HepG2 (cell line): Measurements from ENCODE around the gene RBX1. TPM values are rescaled to one million over a fixed set of nuclear protein-coding genes. Genes with fewer than 3 reads are reported as not detected.

Experiments
- KDM6A ChIP-seq: IDR thresholded peaks from 2 replicates; pipeline ENCODE4 v1.6.1; 2016; ENCODE audit warnings: low read depth
- MED1 ChIP-seq: sonication (generic); formaldehyde crosslinking; IDR thresholded peaks from 2 replicates; pipeline ENCODE4 v1.4.0; 2020; ENCODE audit warnings: missing genetic modification reagents
- MXI1 ChIP-seq: IDR thresholded peaks from 3 replicates; pipeline ENCODE4 v1.6.1; 2012; ENCODE audit warnings: low read depth, low read length, inconsistent platforms, borderline replicate concordance
- SP140L ChIP-seq: sonication (generic); formaldehyde crosslinking; IDR thresholded peaks from 2 replicates; pipeline ENCODE4 v1.4.0; 2020; ENCODE audit warnings: missing genetic modification reagents, borderline replicate concordance
- TARDBP ChIP-seq: sonication (generic); formaldehyde crosslinking; IDR thresholded peaks from 2 replicates; pipeline ENCODE4 v1.8.0; 2022; ENCODE audit warnings: mild to moderate bottlenecking, missing genetic modification reagents
- TCF12 ChIP-seq, 2 experiments: fragments of 450-650 bp in 1 of 2; sonication (generic) in 1 of 2; formaldehyde crosslinking in 1 of 2; IDR thresholded peaks; 2 replicates each; pipeline versions ENCODE4 v1.6.1 to v1.8.0; 2017 to 2022; ENCODE audit warnings: antibody characterized with exemption in 1 of 2, mild to moderate bottlenecking in 1 of 2, missing genetic modification reagents in 1 of 2, moderate library complexity in 1 of 2
- ZNF10 ChIP-seq: sonication (generic); formaldehyde crosslinking; IDR thresholded peaks from 2 replicates; pipeline ENCODE4 v1.4.0; 2020; ENCODE audit warnings: mild to moderate bottlenecking, low read depth, missing genetic modification reagents, borderline replicate concordance
- ZNF33A ChIP-seq: sonication (generic); formaldehyde crosslinking; IDR thresholded peaks from 2 replicates; pipeline ENCODE4 v1.5.1; 2020; ENCODE audit warnings: missing genetic modification reagents, mild to moderate bottlenecking, moderate library complexity, borderline replicate concordance
- ZNF33B ChIP-seq: sonication (generic); formaldehyde crosslinking; IDR thresholded peaks from 2 replicates; pipeline ENCODE4 v1.5.1; 2020; ENCODE audit warnings: mild to moderate bottlenecking, missing genetic modification reagents
- ZNF564 ChIP-seq: sonication (generic); formaldehyde crosslinking; IDR thresholded peaks from 2 replicates; pipeline ENCODE4 v1.8.1; 2023; ENCODE audit warnings: mild to moderate bottlenecking, missing genetic modification reagents
- polyA plus RNA-seq, 8 experiments: library from polyadenylated mRNA; depleted of rRNA in 3 of 8; stranded (reverse) in 7 of 8; unstranded in 1 of 8; fragments of >200 nt; fragmentation: Illumina TruSeq in 4 of 8; extraction: Trizol in 4 of 8; gene quantifications; 2 replicates each; pipeline versions ENCODE4 v1.2.1 to v1.2.3, GENCODE V29; 2011 to 2016; ENCODE audit warnings: low read depth in 4 of 8, missing spikeins in 1 of 8, mixed read lengths in 1 of 8; ENCODE audit not compliant: insufficient read depth in 1 of 8
- total RNA-seq, 5 experiments: library from RNA; depleted of rRNA; stranded (reverse); fragments of >200 nt; fragmentation: Illumina TruSeq; extraction: Trizol; gene quantifications; 2 replicates each; pipeline ENCODE4 v1.2.3, GENCODE V29; 2016; ENCODE audit warnings: low read depth in 1 of 5
- TF ChIP-seq, protein P1 (sequence below): sonication (generic); formaldehyde crosslinking; IDR thresholded peaks from 2 replicates; pipeline ENCODE4 v1.5.1; 2020; ENCODE audit warnings: mild to moderate bottlenecking, missing genetic modification reagents
- TF ChIP-seq, protein P2 (sequence below): sonication (generic); formaldehyde crosslinking; IDR thresholded peaks from 2 replicates; pipeline ENCODE4 v1.5.0; 2020; ENCODE audit warnings: mild to moderate bottlenecking, low read depth, missing genetic modification reagents, borderline replicate concordance
- TF ChIP-seq, protein P3 (sequence below): IDR thresholded peaks from 2 replicates; pipeline ENCODE4 v1.6.1; 2016; ENCODE audit warnings: control low read depth
- TF ChIP-seq, protein P4 (sequence below): IDR thresholded peaks from 2 replicates; pipeline ENCODE4 v1.6.1; 2018; ENCODE audit warnings: missing genetic modification reagents, mild to moderate bottlenecking, missing compliant biosample characterization
- TF ChIP-seq, protein P5 (sequence below): sonication (generic); formaldehyde crosslinking; conservative IDR thresholded peaks from 2 replicates; pipeline ENCODE4 v1.4.0; 2020; ENCODE audit warnings: missing genetic modification reagents

Gene RBX1
- total and polyA plus RNA-seq, 2 of the 13 experiments (the other 11 are each of a cell fraction or from before 2014, with no cell fraction given) = 84.9 to 90.2 TPM

DNA sequence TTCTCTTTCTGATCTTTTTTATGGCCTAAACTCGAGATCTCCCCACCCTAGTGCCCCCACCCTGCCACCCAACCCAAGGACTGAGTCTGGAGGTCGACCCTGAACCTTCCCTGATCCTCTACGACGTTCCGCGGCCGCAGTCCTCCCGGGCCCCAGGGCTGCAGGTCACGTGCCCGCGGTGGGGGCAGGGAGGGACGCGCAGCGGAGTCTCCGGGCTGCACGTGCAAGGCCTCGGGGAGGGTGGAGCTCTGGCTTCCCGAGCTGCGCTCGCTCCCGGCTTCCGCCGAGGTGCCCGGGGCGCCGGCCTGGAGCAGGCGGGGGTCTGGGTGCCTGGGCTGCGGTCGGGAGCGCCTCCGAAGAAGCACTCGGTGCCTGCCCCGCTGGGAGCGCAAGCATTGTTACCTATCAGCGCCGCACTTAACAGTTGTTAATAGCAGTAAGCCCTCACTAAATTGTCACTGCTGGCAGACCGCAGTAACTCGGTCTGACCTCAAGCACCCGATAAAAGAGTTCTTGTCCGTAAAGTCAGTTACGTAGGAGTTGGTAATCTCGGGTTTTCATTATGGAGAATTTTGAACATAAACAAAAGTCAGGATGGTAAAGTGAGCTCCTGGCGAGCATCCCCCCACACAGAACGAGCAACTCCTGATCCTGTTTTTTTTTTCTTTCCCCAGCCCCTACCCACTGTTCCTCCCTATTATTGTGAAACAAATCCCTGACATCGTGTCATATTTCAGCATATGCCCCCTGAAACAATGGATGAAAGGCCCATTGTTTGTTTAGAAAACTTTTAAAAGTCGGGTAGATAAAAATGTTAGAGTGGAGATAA, 71.5 kb downstream of the RBX1 start (continued):
- TF ChIP-seq, protein P1, sequence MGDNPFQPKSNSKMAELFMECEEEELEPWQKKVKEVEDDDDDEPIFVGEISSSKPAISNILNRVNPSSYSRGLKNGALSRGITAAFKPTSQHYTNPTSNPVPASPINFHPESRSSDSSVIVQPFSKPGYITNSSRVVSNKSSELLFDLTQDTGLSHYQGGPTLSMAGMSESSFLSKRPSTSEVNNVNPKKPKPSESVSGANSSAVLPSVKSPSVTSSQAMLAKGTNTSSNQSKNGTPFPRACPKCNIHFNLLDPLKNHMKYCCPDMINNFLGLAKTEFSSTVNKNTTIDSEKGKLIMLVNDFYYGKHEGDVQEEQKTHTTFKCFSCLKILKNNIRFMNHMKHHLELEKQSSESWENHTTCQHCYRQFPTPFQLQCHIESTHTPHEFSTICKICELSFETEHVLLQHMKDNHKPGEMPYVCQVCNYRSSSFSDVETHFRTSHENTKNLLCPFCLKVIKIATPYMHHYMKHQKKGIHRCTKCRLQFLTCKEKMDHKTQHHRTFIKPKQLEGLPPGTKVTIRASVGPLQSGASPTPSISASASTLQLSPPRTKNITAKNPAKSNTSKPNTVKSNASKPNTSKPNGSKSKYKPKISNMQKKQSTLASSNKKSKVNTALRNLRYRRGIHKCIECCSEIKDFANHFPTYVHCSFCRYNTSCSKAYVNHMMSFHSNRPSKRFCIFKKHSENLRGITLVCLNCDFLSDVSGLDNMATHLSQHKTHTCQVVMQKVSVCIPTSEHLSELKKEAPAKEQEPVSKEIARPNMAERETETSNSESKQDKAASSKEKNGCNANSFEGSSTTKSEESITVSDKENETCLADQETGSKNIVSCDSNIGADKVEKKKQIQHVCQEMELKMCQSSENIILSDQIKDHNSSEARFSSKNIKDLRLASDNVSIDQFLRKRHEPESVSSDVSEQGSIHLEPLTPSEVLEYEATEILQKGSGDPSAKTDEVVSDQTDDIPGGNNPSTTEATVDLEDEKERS (CRISPR knock-in tag) = no peak
- TF ChIP-seq ZNF33B (CRISPR knock-in tag) = no peak; the same call in 1 of the 2 replicates
- TF ChIP-seq TCF12 (IDR thresholded peaks at IDR 0.05) = no peak
- peak; percentile 69 for TF ChIP-seq TCF12 (CRISPR knock-in tag; IDR thresholded peaks at IDR 0.05)
- TF ChIP-seq TARDBP (CRISPR knock-in tag) = peak; percentile 66
- TF ChIP-seq MXI1 = peak; percentile 43; the same call in 1 of the 3 replicates
- TF ChIP-seq, protein P2, sequence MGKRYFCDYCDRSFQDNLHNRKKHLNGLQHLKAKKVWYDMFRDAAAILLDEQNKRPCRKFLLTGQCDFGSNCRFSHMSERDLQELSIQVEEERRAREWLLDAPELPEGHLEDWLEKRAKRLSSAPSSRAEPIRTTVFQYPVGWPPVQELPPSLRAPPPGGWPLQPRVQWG (CRISPR knock-in tag) = no peak
- TF ChIP-seq, protein P3, sequence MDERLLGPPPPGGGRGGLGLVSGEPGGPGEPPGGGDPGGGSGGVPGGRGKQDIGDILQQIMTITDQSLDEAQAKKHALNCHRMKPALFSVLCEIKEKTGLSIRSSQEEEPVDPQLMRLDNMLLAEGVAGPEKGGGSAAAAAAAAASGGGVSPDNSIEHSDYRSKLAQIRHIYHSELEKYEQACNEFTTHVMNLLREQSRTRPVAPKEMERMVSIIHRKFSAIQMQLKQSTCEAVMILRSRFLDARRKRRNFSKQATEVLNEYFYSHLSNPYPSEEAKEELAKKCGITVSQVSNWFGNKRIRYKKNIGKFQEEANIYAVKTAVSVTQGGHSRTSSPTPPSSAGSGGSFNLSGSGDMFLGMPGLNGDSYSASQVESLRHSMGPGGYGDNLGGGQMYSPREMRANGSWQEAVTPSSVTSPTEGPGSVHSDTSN (CRISPR knock-in tag) = no peak
- TF ChIP-seq, protein P4, sequence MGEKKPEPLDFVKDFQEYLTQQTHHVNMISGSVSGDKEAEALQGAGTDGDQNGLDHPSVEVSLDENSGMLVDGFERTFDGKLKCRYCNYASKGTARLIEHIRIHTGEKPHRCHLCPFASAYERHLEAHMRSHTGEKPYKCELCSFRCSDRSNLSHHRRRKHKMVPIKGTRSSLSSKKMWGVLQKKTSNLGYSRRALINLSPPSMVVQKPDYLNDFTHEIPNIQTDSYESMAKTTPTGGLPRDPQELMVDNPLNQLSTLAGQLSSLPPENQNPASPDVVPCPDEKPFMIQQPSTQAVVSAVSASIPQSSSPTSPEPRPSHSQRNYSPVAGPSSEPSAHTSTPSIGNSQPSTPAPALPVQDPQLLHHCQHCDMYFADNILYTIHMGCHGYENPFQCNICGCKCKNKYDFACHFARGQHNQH (CRISPR knock-in tag) = peak; percentile 39; the same call in 1 of the 2 replicates
- no peak for TF ChIP-seq SP140L (CRISPR knock-in tag)
- TF ChIP-seq, protein P5, sequence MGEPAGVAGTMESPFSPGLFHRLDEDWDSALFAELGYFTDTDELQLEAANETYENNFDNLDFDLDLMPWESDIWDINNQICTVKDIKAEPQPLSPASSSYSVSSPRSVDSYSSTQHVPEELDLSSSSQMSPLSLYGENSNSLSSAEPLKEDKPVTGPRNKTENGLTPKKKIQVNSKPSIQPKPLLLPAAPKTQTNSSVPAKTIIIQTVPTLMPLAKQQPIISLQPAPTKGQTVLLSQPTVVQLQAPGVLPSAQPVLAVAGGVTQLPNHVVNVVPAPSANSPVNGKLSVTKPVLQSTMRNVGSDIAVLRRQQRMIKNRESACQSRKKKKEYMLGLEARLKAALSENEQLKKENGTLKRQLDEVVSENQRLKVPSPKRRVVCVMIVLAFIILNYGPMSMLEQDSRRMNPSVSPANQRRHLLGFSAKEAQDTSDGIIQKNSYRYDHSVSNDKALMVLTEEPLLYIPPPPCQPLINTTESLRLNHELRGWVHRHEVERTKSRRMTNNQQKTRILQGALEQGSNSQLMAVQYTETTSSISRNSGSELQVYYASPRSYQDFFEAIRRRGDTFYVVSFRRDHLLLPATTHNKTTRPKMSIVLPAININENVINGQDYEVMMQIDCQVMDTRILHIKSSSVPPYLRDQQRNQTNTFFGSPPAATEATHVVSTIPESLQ (CRISPR knock-in tag) = no peak
- TF ChIP-seq MED1 (CRISPR knock-in tag) = peak; percentile 83
- peak; percentile 84 for TF ChIP-seq ZNF564 (CRISPR knock-in tag)
- no peak for TF ChIP-seq KDM6A (CRISPR knock-in tag)
- TF ChIP-seq ZNF10 (CRISPR knock-in tag) = no peak
- TF ChIP-seq ZNF33A (CRISPR knock-in tag) = no peak
